IMR-90 (cell line): ENCODE data around the gene PEAK1. TPM values are rescaled to one million over a fixed set of nuclear protein-coding genes. Genes with fewer than 3 reads are reported as not detected.

Source experiments
- ATAC-seq: fragments of 200-7000 bp; cut with Tn5 transposase; 2 replicates; pipeline ENCODE4 v1.9.1; 2020; ENCODE audit warnings: low read depth, mild to moderate bottlenecking, moderate library complexity
- BruUV-seq: library from RNA; stranded (reverse); fragments of 400-500 nt; replicated peaks from 2 replicates; lab custom pipeline; 2021; lab: Mats Ljungman, UMichigan
- CTCF ChIA-PET: fragments of 300-600 bp; formaldehyde crosslinking; extraction: SDS; loops from one replicate; lab custom pipeline; 2021; ENCODE audit warnings: antibody characterized with exemption; lab: Yijun Ruan, JAX
- POLR2A ChIA-PET: fragments of 300-600 bp; sonication (Branson Sonifier 250); formaldehyde crosslinking; loops from one replicate; lab custom pipeline; 2022; ENCODE audit warnings: antibody characterized with exemption; ENCODE audit not compliant: unreplicated experiment; lab: Charles Lee
- DNase-seq: peaks from one replicate; pipeline ENCODE4 v3.0.0; 2013
- H2AFZ ChIP-seq: replicated peaks from 2 replicates; pipeline ENCODE3; 2013; ENCODE audit warnings: low read length, mild to moderate bottlenecking; ENCODE audit not compliant: poor library complexity
- H2AK5ac ChIP-seq: 2 replicates; pipeline ENCODE4 v1.6.1; 2013; ENCODE audit warnings: low read depth, low read length, inconsistent platforms
- H2AK9ac ChIP-seq: replicated peaks from 2 replicates; pipeline ENCODE3; 2013; ENCODE audit warnings: mild to moderate bottlenecking, low read depth, low read length, moderate library complexity; ENCODE audit not compliant: poor library complexity
- H2BK120ac ChIP-seq: 2 replicates; pipeline ENCODE4 v1.6.1; 2013; ENCODE audit warnings: low read depth, low read length, inconsistent platforms
- H2BK15ac ChIP-seq: 3 replicates; pipeline ENCODE4 v1.6.1; 2013; ENCODE audit warnings: low read depth, low read length, inconsistent platforms
- H2BK20ac ChIP-seq: 2 replicates; pipeline ENCODE4 v1.6.1; 2013; ENCODE audit warnings: low read depth, mild to moderate bottlenecking, inconsistent platforms, low read length, moderate library complexity
- H2BK5ac ChIP-seq: 2 replicates; pipeline ENCODE4 v1.6.1; 2013; ENCODE audit warnings: mild to moderate bottlenecking, low read depth, low read length, inconsistent platforms; ENCODE audit not compliant: poor library complexity, severe bottlenecking
- H3K14ac ChIP-seq: replicated peaks from 2 replicates; pipeline ENCODE4 v1.6.1; 2013; ENCODE audit warnings: low read depth, low read length, inconsistent platforms
- H3K18ac ChIP-seq: 2 replicates; pipeline ENCODE4 v1.6.1; 2013; ENCODE audit warnings: low read depth, low read length, control low read depth
- H3K23ac ChIP-seq: 2 replicates; pipeline ENCODE4 v1.6.1; 2013; ENCODE audit warnings: low read depth, low read length, inconsistent platforms
- H3K27ac ChIP-seq: 2 replicates; pipeline ENCODE4 v1.5.1; 2013; ENCODE audit warnings: mild to moderate bottlenecking, control low read depth, low read length; ENCODE audit not compliant: insufficient read depth
- H3K27me3 ChIP-seq: 2 replicates; pipeline ENCODE4 v1.6.1; 2013; ENCODE audit warnings: low read length; ENCODE audit not compliant: control insufficient read depth, insufficient read depth
- H3K36me3 ChIP-seq: 2 replicates; pipeline ENCODE4 v1.6.1; 2013; ENCODE audit warnings: low read length, mixed read lengths; ENCODE audit not compliant: control insufficient read depth, insufficient read depth
- H3K4ac ChIP-seq: 2 replicates; pipeline ENCODE4 v1.6.1; 2013; ENCODE audit warnings: low read depth, low read length, inconsistent platforms
- H3K4me1 ChIP-seq: 2 replicates; pipeline ENCODE4 v1.6.1; 2013; ENCODE audit warnings: low read length, mixed read lengths; ENCODE audit not compliant: control insufficient read depth, insufficient read depth
- H3K4me2 ChIP-seq: 2 replicates; pipeline ENCODE4 v1.6.1; 2013; ENCODE audit warnings: low read depth, mild to moderate bottlenecking, control low read depth, low read length, moderate library complexity
- H3K4me3 ChIP-seq: 2 replicates; pipeline ENCODE4 v1.5.1; 2013; ENCODE audit warnings: low read depth, mild to moderate bottlenecking, control low read depth, low read length, moderate library complexity; ENCODE audit not compliant: insufficient read depth
- H3K56ac ChIP-seq: 2 replicates; pipeline ENCODE4 v1.6.1; 2013; ENCODE audit warnings: low read length, inconsistent platforms; ENCODE audit not compliant: insufficient read depth; ENCODE audit errors: extremely low read depth
- H3K79me1 ChIP-seq, 2 experiments: 2 replicates each; pipeline ENCODE4 v1.6.1; 2013; ENCODE audit warnings: low read length in 2 of 2, inconsistent platforms in 1 of 2, low read depth in 1 of 2
- H3K9ac ChIP-seq: 2 replicates; pipeline ENCODE4 v1.6.1; 2013; ENCODE audit warnings: low read depth, low read length, control low read depth
- H3K9me1 ChIP-seq: 2 replicates; pipeline ENCODE4 v1.6.1; 2013; ENCODE audit warnings: low read length, inconsistent platforms; ENCODE audit not compliant: insufficient read depth
- H3K9me3 ChIP-seq: 2 replicates; pipeline ENCODE4 v1.6.1; 2013; ENCODE audit warnings: low read length; ENCODE audit not compliant: control insufficient read depth, insufficient read depth
- H4K20me1 ChIP-seq: 2 replicates; pipeline ENCODE4 v1.6.1; 2013; ENCODE audit warnings: low read length, inconsistent platforms; ENCODE audit not compliant: insufficient read depth
- H4K5ac ChIP-seq: 2 replicates; pipeline ENCODE4 v1.6.1; 2013; ENCODE audit warnings: mild to moderate bottlenecking, low read depth, low read length, control low read depth
- H4K8ac ChIP-seq, 2 experiments: 2 replicates each; pipeline ENCODE4 v1.6.1; 2013; ENCODE audit warnings: low read depth in 2 of 2, low read length in 2 of 2, control low read depth in 1 of 2, inconsistent platforms in 1 of 2
- H4K91ac ChIP-seq: 2 replicates; pipeline ENCODE4 v1.6.1; 2013; ENCODE audit warnings: low read depth, low read length, inconsistent platforms; ENCODE audit not compliant: insufficient read depth
- BHLHE40 ChIP-seq: fragments of 150-350 bp; IDR thresholded peaks from 2 replicates; pipeline ENCODE4 v1.6.1; 2016; ENCODE audit warnings: mild to moderate bottlenecking, low read depth, low read length
- CEBPB ChIP-seq: IDR thresholded peaks from 2 replicates; pipeline ENCODE4 v1.6.1; 2012; ENCODE audit warnings: low read depth, low read length, improper control_type of control experiment
- MAZ ChIP-seq: IDR thresholded peaks from 2 replicates; pipeline ENCODE4 v1.6.1; 2012; ENCODE audit warnings: low read depth, mild to moderate bottlenecking, low read length, improper control_type of control experiment, moderate library complexity, borderline replicate concordance
- NFE2L2 ChIP-seq: fragments of 150-350 bp; IDR thresholded peaks from 2 replicates; pipeline ENCODE4 v1.6.1; 2016; ENCODE audit warnings: low read depth, mild to moderate bottlenecking, low read length
- RFX5 ChIP-seq: IDR thresholded peaks from 2 replicates; pipeline ENCODE4 v1.8.0; 2012; ENCODE audit warnings: low read depth, mild to moderate bottlenecking, low read length, moderate library complexity
- WGBS, 2 experiments: methylation state at CpG; one replicate each; pipeline versions ENCODE4 v1.1.5 to v1.1.7; 2013; ENCODE audit warnings: missing lambda C conversion rate in 2 of 2; ENCODE audit not compliant: insufficient read length in 1 of 2; ENCODE audit errors: extremely low coverage in 2 of 2; 5-methylcytosine and 5-hydroxymethylcytosine counted together
- dilution Hi-C: fragments of 300-500 bp; cut with HindIII; formaldehyde crosslinking; loops from one replicate; pipeline ENCODE4 v1.14.3; 2018; ENCODE audit warnings: low sequenced_read_pairs; ENCODE audit not compliant: unreplicated experiment
- in situ Hi-C: fragments of 300-500 bp; cut with MboI; formaldehyde crosslinking; loops from 3 replicates; pipeline ENCODE4 v1.14.3; 2019; ENCODE audit warnings: low sequenced_read_pairs, inconsistent platforms, mixed read lengths
- intact Hi-C: fragments of 100-400 bp; cut with micrococcal nuclease; formaldehyde crosslinking; loops from 2 replicates; pipeline ENCODE4 v1.10.0; 2022
- polyA plus RNA-seq, 3 experiments: library from polyadenylated mRNA; depleted of rRNA; stranded (reverse); fragments of >200 nt; gene quantifications; 2 replicates each; pipeline ENCODE4 v1.2.3, GENCODE V29; 2012; ENCODE audit warnings: low replicate concordance in 1 of 3
- total RNA-seq: library from RNA; depleted of rRNA; stranded (reverse); fragments of >200 nt; gene quantifications from 2 replicates; pipeline ENCODE4 v1.2.3, GENCODE V29; 2012

Gene PEAK1
- total and polyA plus RNA-seq, 2 of the 4 experiments (the other 2 are of a cell fraction), result 21.5 to 43.9 TPM

- POLR2A ChIA-PET, result no interaction called here
Measured at GRCh38 chr15:77349666-77350065, 70.2 kb downstream of the PEAK1 start.

More at GRCh38 chr15:77349666-77350065, 70.2 kb downstream of the PEAK1 start:
- in situ Hi-C loops (no loop called here), dilution Hi-C loops (no loop called here), intact Hi-C loops (no loop called here)
- Histone ChIP-seq H4K20me1 (peaks cover 57% of the 10 kb centered on the region), H2BK20ac (no peak overlapping the region), H2BK15ac (no peak overlapping the region), H2AK9ac (no peak overlapping the region), H3K79me1 (peaks cover 15 to 71% of the 10 kb centered on the region in 2 experiments), H3K9ac (no peak overlapping the region), H3K4ac (no peak overlapping the region), H2BK5ac (no peak overlapping the region), H3K14ac (no peak overlapping the region), H4K91ac (no peak overlapping the region), H3K27ac (no peak overlapping the region), H3K56ac (no peak overlapping the region), H3K23ac (no peak overlapping the region), H3K27me3 (no peaks in the 10 kb centered on the region), H3K9me3 (no peaks in the 10 kb centered on the region), H2AFZ (no peak overlapping the region), H4K8ac (no peak overlapping the region), H3K36me3 (peaks cover 6% of the 10 kb centered on the region), H3K4me1 (peaks cover 4% of the 10 kb centered on the region), H2BK120ac (no peak overlapping the region), H3K4me2 (no peak overlapping the region), H3K18ac (no peak overlapping the region), H3K4me3 (no peak overlapping the region), H4K5ac (no peak overlapping the region), H2AK5ac (no peak overlapping the region), H3K9me1 (no peaks in the 10 kb centered on the region; the same call in 1 of the 2 replicates)
- CTCF ChIA-PET, result no interaction called here
- no TSS peak for BruUV-seq
- WGBS, 2 experiments, result 100% methylated on average over 1 of the region's 2 CpGs; no CpG with 5 or more reads in 1 of the 2 experiments
- ATAC-seq, result no peak
- TF ChIP-seq NFE2L2, result no peak
- TF ChIP-seq CEBPB, result no peak
- no peak for TF ChIP-seq BHLHE40
- TF ChIP-seq MAZ, result no peak
- no peak for TF ChIP-seq RFX5
- no peak for DNase-seq
